HUES64 (cell line): Measurements from ENCODE around the gene PSTPIP1. TPM values are rescaled to one million over a fixed set of nuclear protein-coding genes. Genes with fewer than 3 reads are reported as not detected.

Source experiments
- H3K27ac ChIP-seq: 2 replicates; pipeline ENCODE4 v1.7.0; 2013; ENCODE audit warnings: low read depth, low read length, inconsistent platforms
- H3K27me3 ChIP-seq: 2 replicates; pipeline ENCODE4 v1.6.1; 2013; ENCODE audit warnings: mild to moderate bottlenecking, low read length; ENCODE audit not compliant: insufficient read depth
- H3K36me3 ChIP-seq: 2 replicates; pipeline ENCODE4 v1.6.1; 2013; ENCODE audit warnings: mild to moderate bottlenecking, low read length; ENCODE audit not compliant: insufficient read depth
- H3K4me1 ChIP-seq: 2 replicates; pipeline ENCODE4 v1.6.1; 2013; ENCODE audit warnings: mild to moderate bottlenecking, low read length, moderate library complexity; ENCODE audit not compliant: insufficient read depth
- H3K4me3 ChIP-seq: 2 replicates; pipeline ENCODE4 v1.5.1; 2013; ENCODE audit warnings: mild to moderate bottlenecking, low read length, moderate library complexity
- H3K9ac ChIP-seq: 2 replicates; pipeline ENCODE4 v1.6.1; 2013; ENCODE audit warnings: mild to moderate bottlenecking, low read depth, low read length
- H3K9me3 ChIP-seq: 2 replicates; pipeline ENCODE4 v1.6.1; 2013; ENCODE audit warnings: low read depth, low read length; ENCODE audit not compliant: insufficient read depth
- WGBS: fragments of 150-250, 120-280 bp; methylation state at CpG from one replicate; pipeline ENCODE4 v1.1.7; 2013; ENCODE audit warnings: missing lambda C conversion rate; 5-methylcytosine and 5-hydroxymethylcytosine counted together
- polyA plus RNA-seq, 2 experiments: library from polyadenylated mRNA; stranded (reverse); fragments of 50-300 nt; gene quantifications; one replicate each; pipeline ENCODE4 v1.2.3, GENCODE V29; 2013

Gene PSTPIP1
- 0.20 TPM for polyA plus RNA-seq (2013, experiment 1 of 2)
- 0.32 TPM for polyA plus RNA-seq (2013, experiment 2 of 2)

DNA sequence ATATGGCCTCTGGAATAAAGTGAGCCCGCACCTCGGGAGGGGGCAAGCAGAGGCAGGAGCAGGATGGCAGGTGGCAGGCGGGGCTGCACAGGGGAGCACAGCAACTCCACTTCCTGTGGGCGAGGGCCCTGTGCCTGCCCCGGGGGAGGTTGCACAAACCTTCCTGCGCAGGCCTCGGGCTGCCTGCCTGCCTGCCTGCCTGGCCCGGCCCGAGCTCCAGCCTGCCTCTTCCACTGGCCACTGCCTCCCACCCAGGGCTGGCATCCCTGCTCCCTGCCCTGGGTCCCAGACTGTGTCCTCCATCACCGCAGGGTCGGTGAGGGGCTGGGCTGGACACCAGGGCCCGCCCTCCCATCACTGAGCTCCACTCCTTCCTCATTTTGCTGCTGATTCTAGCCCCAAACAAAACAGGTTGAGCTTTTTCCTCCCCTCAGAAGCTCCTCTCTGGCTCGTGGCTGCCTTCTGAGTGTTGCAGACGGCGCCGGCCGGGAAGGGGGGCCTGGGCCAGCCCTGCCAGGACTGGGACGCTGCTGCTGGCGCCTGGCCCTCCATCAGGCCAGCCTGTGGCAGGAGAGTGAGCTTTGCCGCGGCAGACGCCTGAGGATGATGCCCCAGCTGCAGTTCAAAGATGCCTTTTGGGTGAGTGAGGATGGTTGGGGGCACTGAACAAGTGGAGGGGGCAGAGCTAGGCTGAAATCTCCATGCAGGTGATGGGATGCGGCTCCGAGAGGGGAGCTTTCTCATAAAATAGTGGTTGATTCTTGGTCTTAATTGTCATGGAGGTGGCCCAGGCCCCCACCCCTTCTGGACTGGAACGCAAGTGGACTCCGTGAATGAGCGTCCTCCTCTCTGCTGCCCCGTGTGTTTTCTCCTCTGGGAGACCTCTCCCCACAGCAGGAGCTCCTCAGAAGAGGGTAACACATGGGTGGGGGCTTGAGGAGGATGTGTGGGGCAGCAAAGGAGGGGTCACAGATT, at the start of gene PSTPIP1:
Gene PSTPIP1 (plus strand): TSS at position 156 of the 975 bp plus-strand sequence. CDS start 448 bp downstream, at position 604.
- H3K27me3 ChIP-seq, result no peaks in the 10 kb centered on the region
- no peaks in the 10 kb centered on the region for H3K36me3 ChIP-seq
- no peak within 1 kb of the TSS for H3K9ac ChIP-seq
- H3K4me3 ChIP-seq, result no peak within 1 kb of the TSS
- WGBS, result 89% methylated on average over 28 of the region's 28 CpGs
- no peaks in the 10 kb centered on the region for H3K9me3 ChIP-seq
- no peak within 1 kb of the TSS for H3K27ac ChIP-seq
- H3K4me1 ChIP-seq, result no peaks in the 10 kb centered on the region

DNA sequence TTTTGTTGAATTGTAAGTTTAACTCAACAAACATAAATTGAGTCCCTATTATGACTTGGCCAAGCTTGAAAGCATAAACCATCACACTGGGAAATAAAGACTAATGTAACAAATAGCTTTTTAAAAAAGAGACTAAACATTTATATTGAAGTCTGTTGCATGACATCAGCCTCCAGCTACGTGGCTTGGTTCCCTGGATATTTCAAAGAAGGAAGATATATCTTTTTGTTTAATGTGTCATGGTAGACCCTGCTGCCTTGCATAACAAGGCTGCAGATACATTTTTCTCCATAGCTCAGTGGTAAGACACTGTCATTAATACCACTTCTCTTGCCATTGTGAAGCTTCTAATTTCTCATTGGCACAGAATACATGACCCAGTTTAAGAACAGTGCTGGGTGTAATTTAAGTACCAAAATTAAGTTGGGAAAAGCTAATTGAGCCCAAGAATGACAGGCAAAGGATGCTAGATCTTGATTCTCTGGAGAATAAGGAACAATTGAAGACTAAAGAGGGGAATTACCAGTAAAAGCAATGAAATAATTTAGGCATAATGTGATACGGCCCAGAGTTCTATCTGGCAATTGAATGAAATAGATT, 49.3 kb upstream of the PSTPIP1 start:
- peaks cover 87% of the 10 kb centered on the region for H3K36me3 ChIP-seq
- 92% methylated on average over 2 of the region's 2 CpGs for WGBS
- no peak overlapping the region for H3K4me3 ChIP-seq
- no peaks in the 10 kb centered on the region for H3K27me3 ChIP-seq
- peaks cover 16% of the 10 kb centered on the region for H3K4me1 ChIP-seq
- no peak overlapping the region for H3K27ac ChIP-seq
- H3K9ac ChIP-seq, result no peak overlapping the region
- H3K9me3 ChIP-seq, result no peaks in the 10 kb centered on the region

DNA sequence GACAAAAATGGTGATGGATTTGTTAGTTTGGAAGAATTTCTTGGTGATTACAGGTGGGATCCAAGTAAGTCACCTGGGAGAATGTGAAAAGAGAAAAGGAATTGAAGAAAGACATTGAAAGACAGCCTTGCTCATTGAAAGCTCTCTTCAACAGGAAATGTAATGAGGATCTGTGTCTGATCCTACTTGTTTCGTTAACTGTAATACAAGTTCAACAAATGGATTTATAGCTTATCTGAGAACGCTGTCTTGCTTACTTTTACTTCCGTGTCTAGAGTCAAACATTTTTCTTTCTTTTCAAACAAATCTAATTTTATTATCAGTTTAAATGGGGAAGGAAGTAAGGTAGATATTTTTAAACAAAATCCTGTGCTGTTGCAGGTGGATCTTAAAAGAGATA, 47.5 kb upstream of the PSTPIP1 start:
- H3K27ac ChIP-seq, result no peak overlapping the region
- H3K9ac ChIP-seq, result no peak overlapping the region
- WGBS, result 91% methylated on average over 3 of the region's 3 CpGs
- H3K9me3 ChIP-seq, result no peaks in the 10 kb centered on the region
- no peak overlapping the region for H3K4me3 ChIP-seq
- H3K27me3 ChIP-seq, result no peaks in the 10 kb centered on the region
- no peaks in the 10 kb centered on the region for H3K4me1 ChIP-seq
- peaks cover 91% of the 10 kb centered on the region for H3K36me3 ChIP-seq

DNA sequence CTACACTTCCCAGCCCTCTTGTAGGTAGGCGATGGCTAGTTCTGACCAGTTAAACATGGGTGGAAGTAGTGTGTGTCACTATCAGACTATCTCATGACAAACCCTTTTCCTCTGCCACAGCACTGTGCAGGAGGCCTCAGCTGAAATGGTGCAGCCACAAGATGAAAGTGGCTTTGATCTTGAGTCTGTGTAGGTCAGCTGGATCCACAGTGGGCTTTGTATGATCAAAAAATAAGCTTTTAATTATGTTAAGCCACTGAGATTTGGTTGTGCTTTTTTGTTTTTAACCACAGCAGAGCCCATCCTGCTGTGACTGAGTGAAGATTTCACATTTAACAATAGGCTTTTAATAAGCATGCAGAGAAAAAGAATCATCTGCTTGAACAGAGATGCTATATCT, 43.7 kb upstream of the PSTPIP1 start:
- no peaks in the 10 kb centered on the region for H3K27me3 ChIP-seq
- no peak overlapping the region for H3K4me3 ChIP-seq
- H3K36me3 ChIP-seq, result peaks cover 57% of the 10 kb centered on the region
- no peak overlapping the region for H3K27ac ChIP-seq
- no peak overlapping the region for H3K9ac ChIP-seq
- peaks cover 4% of the 10 kb centered on the region; the same call in 1 of the 2 replicates for H3K4me1 ChIP-seq
- WGBS, result no CpG with 5 or more reads among the region's 1 CpG
- no peaks in the 10 kb centered on the region for H3K9me3 ChIP-seq

DNA sequence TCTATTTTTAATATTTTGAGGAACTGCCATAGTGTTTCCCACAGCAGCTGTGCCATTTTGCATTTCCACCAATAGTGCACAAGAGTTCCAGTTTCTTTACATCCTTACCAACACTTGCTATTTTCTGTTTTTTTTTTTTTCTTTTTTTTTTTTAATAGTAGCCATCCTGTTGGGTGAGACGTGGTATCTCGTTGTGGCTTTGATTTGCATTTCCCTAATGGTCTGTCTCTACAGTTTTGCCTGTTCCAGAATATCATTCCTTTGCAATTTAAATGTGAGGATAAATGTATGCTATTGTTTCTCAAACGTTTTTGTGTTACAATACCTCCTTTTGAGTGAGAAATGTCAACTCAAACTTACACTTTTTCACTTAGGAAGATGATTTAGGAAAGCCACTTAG, 41.0 kb upstream of the PSTPIP1 start:
- WGBS, result 90% methylated on average over 2 of the region's 3 CpGs
- H3K27ac ChIP-seq, result no peak overlapping the region
- peaks cover 4% of the 10 kb centered on the region; the same call in 1 of the 2 replicates for H3K4me1 ChIP-seq

DNA sequence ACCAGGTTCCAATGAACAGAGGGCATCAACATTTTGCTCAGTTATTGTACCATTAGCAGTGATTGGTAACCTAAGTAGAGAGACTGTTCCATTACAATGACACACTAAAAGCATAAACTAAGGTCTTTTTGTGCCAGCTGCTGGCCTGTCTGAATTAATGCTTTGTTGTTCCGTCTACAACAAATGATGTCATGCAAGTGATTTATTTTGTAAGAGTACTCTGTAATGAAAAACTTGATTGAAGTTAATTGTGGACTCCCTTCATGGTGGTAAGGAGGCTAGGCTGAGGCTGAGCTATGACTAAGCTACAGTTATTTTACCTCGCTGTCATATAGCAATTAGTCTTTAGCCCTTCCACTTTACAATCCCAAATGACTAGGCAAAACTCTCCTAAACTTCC, 40.2 kb upstream of the PSTPIP1 start:
- 91% methylated on average over 2 of the region's 2 CpGs for WGBS

More for the DNA sequence above, 41.0 kb upstream of the PSTPIP1 start:
- no peaks in the 10 kb centered on the region for H3K9me3 ChIP-seq
- H3K9ac ChIP-seq, result no peak overlapping the region
- no peak overlapping the region for H3K4me3 ChIP-seq
- H3K27me3 ChIP-seq, result no peaks in the 10 kb centered on the region
- H3K36me3 ChIP-seq, result peaks cover 30% of the 10 kb centered on the region

DNA sequence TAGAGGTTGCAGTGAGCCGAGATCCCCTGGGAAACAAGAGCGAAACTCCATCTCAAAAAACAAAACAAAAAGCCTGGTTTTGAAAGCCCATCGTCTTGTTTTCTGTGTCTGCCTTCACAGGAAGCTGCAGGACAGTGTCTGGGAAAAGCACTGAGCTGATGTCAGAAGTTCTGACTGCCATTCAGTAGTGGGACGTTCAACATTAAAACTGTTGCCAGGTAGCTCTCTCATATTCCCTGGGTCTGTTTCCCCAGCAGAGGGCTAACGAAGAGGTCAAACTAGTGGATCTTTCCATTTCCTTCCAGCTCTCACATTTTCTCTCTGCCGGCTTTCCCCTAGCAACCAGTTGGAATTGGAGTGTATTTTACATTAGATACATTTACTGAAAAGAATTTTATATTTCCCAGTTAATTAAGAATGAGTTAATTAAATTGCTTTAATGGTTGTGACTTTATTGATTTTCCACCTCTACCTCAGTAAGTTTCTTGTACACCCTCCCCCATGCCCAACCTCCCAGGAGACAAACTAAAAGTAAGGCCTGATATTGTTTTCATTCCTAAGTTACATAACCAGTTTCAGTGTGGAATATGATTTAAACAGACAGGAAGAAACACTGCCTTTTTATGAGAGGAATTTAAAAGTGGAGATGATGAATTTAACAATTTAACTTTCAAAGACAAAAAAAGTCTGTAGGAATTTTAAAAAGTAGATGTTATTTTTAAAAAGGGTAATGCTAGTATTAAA, 33.5 kb upstream of the PSTPIP1 start:
- Histone ChIP-seq H3K4me3 (no peak overlapping the region), H3K4me1 (no peaks in the 10 kb centered on the region), H3K9me3 (no peaks in the 10 kb centered on the region), H3K27ac (no peak overlapping the region), H3K27me3 (no peaks in the 10 kb centered on the region), H3K9ac (no peak overlapping the region), H3K36me3 (no peaks in the 10 kb centered on the region)
- 84% methylated on average over 5 of the region's 6 CpGs for WGBS

More for the DNA sequence above, 40.2 kb upstream of the PSTPIP1 start:
- no peaks in the 10 kb centered on the region for H3K9me3 ChIP-seq
- no peak overlapping the region for H3K4me3 ChIP-seq
- H3K9ac ChIP-seq, result no peak overlapping the region
- H3K4me1 ChIP-seq, result peaks cover 4% of the 10 kb centered on the region; the same call in 1 of the 2 replicates
- H3K27ac ChIP-seq, result no peak overlapping the region
- H3K27me3 ChIP-seq, result no peaks in the 10 kb centered on the region
- H3K36me3 ChIP-seq, result peaks cover 22% of the 10 kb centered on the region

DNA sequence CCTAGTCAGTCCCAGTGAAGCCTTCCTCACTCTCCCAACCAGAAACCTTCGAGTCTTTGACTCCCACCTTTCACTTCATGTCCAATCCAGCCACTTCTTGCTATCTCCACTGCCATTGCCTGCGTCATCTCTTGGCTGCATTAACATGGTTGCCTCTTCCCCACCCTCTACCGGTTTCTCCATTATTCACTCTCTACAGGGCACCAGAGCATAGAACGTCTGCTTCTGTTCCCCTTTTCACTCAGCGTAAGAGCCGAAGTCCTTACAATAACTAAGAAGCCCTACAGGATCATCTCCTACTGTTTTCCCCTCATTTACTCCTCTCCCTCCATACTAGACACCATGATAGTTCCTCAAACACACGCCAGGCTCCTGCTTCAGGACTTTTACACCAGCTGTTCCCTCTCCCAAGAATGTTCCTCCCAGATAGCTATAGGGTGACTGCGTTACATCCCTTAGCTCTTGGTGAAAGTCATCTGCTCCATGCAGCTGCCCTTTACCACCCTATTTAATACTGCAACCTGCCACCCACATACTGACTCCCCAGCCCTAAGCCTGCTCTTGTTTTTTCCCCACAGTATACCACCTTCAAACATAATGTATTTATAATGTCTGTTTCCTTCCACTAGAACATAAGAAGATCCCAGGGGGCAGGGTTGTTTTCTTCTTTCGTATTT, 32.5 kb upstream of the PSTPIP1 start:
- WGBS, result 90% methylated on average over 8 of the region's 9 CpGs
- no peak overlapping the region for H3K9ac ChIP-seq
- H3K9me3 ChIP-seq, result no peaks in the 10 kb centered on the region
- no peaks in the 10 kb centered on the region for H3K27me3 ChIP-seq
- H3K4me3 ChIP-seq, result no peak overlapping the region
- no peaks in the 10 kb centered on the region for H3K36me3 ChIP-seq
- no peak overlapping the region for H3K27ac ChIP-seq
- H3K4me1 ChIP-seq, result no peaks in the 10 kb centered on the region

DNA sequence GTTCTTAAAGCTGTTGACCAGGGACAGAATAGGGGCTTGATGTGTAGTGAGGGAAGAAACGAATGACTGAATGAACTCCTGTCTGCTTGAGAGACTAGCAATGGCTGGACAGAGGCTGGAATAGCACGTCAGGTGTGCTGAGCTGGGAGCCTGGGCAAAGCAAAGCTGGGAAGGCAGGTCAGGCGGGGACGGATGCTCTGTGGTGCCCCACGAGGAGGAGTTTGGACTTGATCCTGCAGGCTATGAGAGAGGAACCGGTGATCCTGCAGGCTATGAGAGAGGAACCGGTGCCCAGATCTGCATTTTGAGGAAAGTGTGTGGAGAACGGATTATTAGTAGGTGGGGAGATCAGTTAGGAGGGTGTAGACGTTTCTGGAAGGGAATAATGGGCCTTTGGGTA, 31.3 kb upstream of the PSTPIP1 start:
- Histone ChIP-seq H3K4me1 (no peaks in the 10 kb centered on the region), H3K9me3 (no peaks in the 10 kb centered on the region), H3K4me3 (no peak overlapping the region), H3K27me3 (no peaks in the 10 kb centered on the region), H3K27ac (no peak overlapping the region), H3K9ac (no peak overlapping the region), H3K36me3 (no peaks in the 10 kb centered on the region)
- 72% methylated on average over 9 of the region's 9 CpGs for WGBS

DNA sequence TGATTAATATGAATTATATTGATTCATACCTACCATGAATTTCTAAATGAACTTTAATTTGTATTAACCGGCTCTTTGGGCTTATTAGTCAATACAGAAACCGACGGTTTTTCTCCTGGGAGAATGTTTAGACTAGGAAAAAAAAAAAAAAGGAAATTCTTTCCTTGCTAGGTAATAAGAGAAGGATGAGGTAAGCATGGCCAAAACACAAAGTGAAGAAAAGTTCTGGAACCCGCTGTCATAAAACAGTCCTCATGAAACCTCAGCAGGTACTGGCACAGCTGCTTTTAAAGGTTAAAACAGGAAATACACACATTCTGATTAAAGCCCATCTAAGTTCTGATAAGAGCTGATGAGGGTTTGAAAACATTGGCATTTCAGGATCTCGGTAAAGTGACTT, 30.8 kb upstream of the PSTPIP1 start:
- WGBS, result 79% methylated on average over 5 of the region's 5 CpGs
- H3K27me3 ChIP-seq, result no peaks in the 10 kb centered on the region
- no peak overlapping the region for H3K9ac ChIP-seq
- no peaks in the 10 kb centered on the region for H3K9me3 ChIP-seq
- no peak overlapping the region for H3K27ac ChIP-seq
- no peaks in the 10 kb centered on the region for H3K4me1 ChIP-seq
- no peak overlapping the region for H3K4me3 ChIP-seq
- H3K36me3 ChIP-seq, result no peaks in the 10 kb centered on the region
